SU-DHL-6 (cell line): ENCODE results near the gene ARHGEF28.

ENCODE experiments used
- H2AFZ ChIP-seq: fragments of 200-600 bp; sonication (generic); 2 replicates; pipeline ENCODE4 v1.6.1; 2014; ENCODE audit warnings: low read depth, mild to moderate bottlenecking, moderate library complexity, mixed read lengths, antibody characterized with exemption, low read length; ENCODE audit not compliant: severe bottlenecking
- H3F3A ChIP-seq: fragments of 200-600 bp; shearing (Covaris generic); 2 replicates; pipeline ENCODE4 v1.6.0; 2016; ENCODE audit warnings: antibody characterized with exemption, mild to moderate bottlenecking; ENCODE audit not compliant: insufficient read depth
- H3K27ac ChIP-seq: fragments of 200-600 bp; sonication (generic); 2 replicates; pipeline ENCODE4 v1.5.1; 2016; ENCODE audit warnings: low read depth, mild to moderate bottlenecking, low read length, moderate library complexity, mixed read lengths
- H3K27me3 ChIP-seq: fragments of 200-600 bp; sonication (generic), shearing (Covaris generic); 2 replicates; pipeline ENCODE4 v1.6.0; 2014; ENCODE audit warnings: mild to moderate bottlenecking, low read length
- H3K36me3 ChIP-seq: fragments of 200-600 bp; sonication (generic); 2 replicates; pipeline ENCODE4 v1.6.1; 2014; ENCODE audit warnings: mild to moderate bottlenecking, low read length, mixed read lengths
- H3K4me2 ChIP-seq: fragments of 300-600, 200-600 bp; shearing (Covaris generic), sonication (generic); 2 replicates; pipeline ENCODE4 v1.6.0; 2014; ENCODE audit warnings: low read length, low read depth, mild to moderate bottlenecking; ENCODE audit not compliant: poor library complexity, severe bottlenecking
- H3K4me3 ChIP-seq: fragments of 200-600 bp; sonication (generic); 2 replicates; pipeline ENCODE4 v1.5.1; 2014; ENCODE audit warnings: antibody characterized with exemption, low read length, mild to moderate bottlenecking, mixed read lengths; ENCODE audit not compliant: insufficient read depth, poor library complexity, severe bottlenecking
- H3K79me2 ChIP-seq: fragments of 200-600 bp; sonication (generic); 2 replicates; pipeline ENCODE4 v1.6.1; 2014; ENCODE audit warnings: mild to moderate bottlenecking, low read length, moderate library complexity; ENCODE audit not compliant: insufficient read depth
- H3K9ac ChIP-seq: fragments of 200-600 bp; sonication (generic); 2 replicates; pipeline ENCODE4 v1.7.0; 2014; ENCODE audit warnings: mild to moderate bottlenecking, low read length
- H3K9me2 ChIP-seq: fragments of 200-600 bp; sonication (generic); replicated peaks from 2 replicates; pipeline ENCODE4 v1.6.1; 2014; ENCODE audit warnings: low read length; ENCODE audit not compliant: insufficient read depth
- H3K9me3 ChIP-seq: fragments of 200-600 bp; sonication (generic); 2 replicates; pipeline ENCODE4 v1.6.1; 2014; ENCODE audit warnings: low read length, mixed read lengths; ENCODE audit not compliant: insufficient read depth
- H4K20me1 ChIP-seq: fragments of 200-600 bp; sonication (generic); 2 replicates; pipeline ENCODE4 v1.6.1; 2014; ENCODE audit warnings: low read depth, mild to moderate bottlenecking, antibody characterized with exemption, low read length, moderate library complexity, mixed read lengths
- EZH2phosphoT487 ChIP-seq: fragments of 200-600 bp; sonication (generic), shearing (Covaris generic); conservative IDR thresholded peaks from 2 replicates; pipeline ENCODE4 v1.6.1; 2018; ENCODE audit warnings: mild to moderate bottlenecking, antibody characterized with exemption, low read length, moderate library complexity, mixed read lengths
- TF ChIP-seq, protein P1 (sequence below): fragments of 200-600 bp; sonication (generic); IDR thresholded peaks from one replicate; pipeline ENCODE4 v1.5.1; 2017; ENCODE audit warnings: antibody characterized with exemption, mild to moderate bottlenecking, low read length, moderate library complexity; ENCODE audit not compliant: insufficient read depth, poor library complexity, severe bottlenecking

ARHGEF28 gene

DNA sequence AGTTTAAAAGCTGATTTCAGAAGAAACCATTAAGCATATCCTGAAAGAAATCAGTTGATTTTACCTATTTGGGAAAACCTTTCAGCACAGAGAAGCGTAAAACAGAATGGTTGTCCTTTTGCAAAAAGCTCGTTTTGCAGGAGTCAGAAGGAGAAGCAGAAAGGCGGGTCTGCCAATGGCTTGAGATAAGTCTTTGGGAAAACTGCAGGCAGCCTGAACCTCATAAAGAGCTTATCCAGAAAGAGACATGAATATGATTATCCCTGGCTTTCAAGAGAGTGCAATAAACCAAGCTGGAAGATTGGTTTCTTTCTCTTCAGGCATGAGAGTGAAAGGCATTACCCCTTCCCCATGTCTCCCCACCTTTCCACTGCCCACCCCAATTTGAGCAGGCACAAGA lies 353.3 kb downstream of the ARHGEF28 start:
- H3K9me2 ChIP-seq = no peaks in the 10 kb centered on the region
- no peaks in the 10 kb centered on the region for H3K27me3 ChIP-seq
- H3F3A ChIP-seq = no peaks in the 10 kb centered on the region
- H3K4me2 ChIP-seq = no peak overlapping the region
- TF ChIP-seq, protein P1, sequence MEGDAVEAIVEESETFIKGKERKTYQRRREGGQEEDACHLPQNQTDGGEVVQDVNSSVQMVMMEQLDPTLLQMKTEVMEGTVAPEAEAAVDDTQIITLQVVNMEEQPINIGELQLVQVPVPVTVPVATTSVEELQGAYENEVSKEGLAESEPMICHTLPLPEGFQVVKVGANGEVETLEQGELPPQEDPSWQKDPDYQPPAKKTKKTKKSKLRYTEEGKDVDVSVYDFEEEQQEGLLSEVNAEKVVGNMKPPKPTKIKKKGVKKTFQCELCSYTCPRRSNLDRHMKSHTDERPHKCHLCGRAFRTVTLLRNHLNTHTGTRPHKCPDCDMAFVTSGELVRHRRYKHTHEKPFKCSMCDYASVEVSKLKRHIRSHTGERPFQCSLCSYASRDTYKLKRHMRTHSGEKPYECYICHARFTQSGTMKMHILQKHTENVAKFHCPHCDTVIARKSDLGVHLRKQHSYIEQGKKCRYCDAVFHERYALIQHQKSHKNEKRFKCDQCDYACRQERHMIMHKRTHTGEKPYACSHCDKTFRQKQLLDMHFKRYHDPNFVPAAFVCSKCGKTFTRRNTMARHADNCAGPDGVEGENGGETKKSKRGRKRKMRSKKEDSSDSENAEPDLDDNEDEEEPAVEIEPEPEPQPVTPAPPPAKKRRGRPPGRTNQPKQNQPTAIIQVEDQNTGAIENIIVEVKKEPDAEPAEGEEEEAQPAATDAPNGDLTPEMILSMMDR = no peak
- no peak for TF ChIP-seq EZH2phosphoT487
- H3K4me3 ChIP-seq = no peak overlapping the region
- H3K9me3 ChIP-seq = no peaks in the 10 kb centered on the region
- no peaks in the 10 kb centered on the region for H4K20me1 ChIP-seq
- no peak overlapping the region for H3K9ac ChIP-seq
- H3K79me2 ChIP-seq = no peaks in the 10 kb centered on the region
- no peak overlapping the region for H2AFZ ChIP-seq
- H3K27ac ChIP-seq = no peak overlapping the region
- H3K36me3 ChIP-seq = no peaks in the 10 kb centered on the region

DNA sequence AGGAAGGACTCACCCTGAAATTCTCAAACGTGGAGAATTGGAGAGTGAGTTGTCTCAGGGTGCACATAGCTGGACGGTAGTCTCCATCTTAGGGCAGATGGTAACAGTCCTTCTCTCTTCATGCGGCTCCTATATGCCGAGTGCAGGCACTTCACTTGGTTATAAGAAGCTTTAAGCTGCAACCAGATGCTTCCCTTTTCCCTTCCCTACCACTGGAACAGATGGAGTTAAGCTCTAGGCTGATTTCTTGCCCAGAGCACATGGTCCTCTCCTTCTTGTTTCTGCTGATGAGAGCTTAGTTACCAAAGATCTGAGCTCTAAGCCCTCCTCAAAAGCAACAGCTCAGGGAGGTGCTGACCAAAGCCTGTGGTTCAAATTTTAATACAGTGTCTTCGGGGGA lies 355.7 kb downstream of the ARHGEF28 start:
- H3K27me3 ChIP-seq = no peaks in the 10 kb centered on the region
- H3K36me3 ChIP-seq = no peaks in the 10 kb centered on the region
- H3K79me2 ChIP-seq = no peaks in the 10 kb centered on the region
- no peak overlapping the region for H3K4me3 ChIP-seq
- no peaks in the 10 kb centered on the region for H3K9me3 ChIP-seq
- no peak overlapping the region for H3K9ac ChIP-seq
- TF ChIP-seq EZH2phosphoT487 = no peak
- TF ChIP-seq, protein P1 = no peak
- H4K20me1 ChIP-seq = no peaks in the 10 kb centered on the region
- H3K9me2 ChIP-seq = no peaks in the 10 kb centered on the region
- no peak overlapping the region for H3K4me2 ChIP-seq
- H3F3A ChIP-seq = no peaks in the 10 kb centered on the region
- no peak overlapping the region for H2AFZ ChIP-seq
- H3K27ac ChIP-seq = no peak overlapping the region

DNA sequence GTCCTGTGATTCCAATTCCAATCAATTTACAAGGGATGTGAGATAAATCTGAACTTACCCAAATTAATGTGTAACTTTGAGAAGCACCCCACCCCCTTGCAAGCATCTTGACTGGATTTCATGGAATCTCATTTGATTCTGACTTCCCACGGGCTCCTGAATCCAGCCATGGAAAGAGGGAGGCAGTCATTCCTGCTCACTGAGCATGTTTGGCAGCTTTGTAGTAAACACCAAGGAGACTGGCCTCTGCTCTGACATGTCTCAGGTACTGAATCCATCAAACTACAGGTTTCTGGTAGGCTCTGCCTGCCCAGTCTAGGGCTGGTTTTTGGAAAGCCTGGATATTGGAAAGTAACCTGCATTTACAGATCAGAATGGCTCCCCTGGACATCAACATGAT lies 357.6 kb downstream of the ARHGEF28 start:
- no peaks in the 10 kb centered on the region for H3K9me2 ChIP-seq
- H3K4me3 ChIP-seq = no peak overlapping the region
- H4K20me1 ChIP-seq = no peaks in the 10 kb centered on the region
- H3K36me3 ChIP-seq = no peaks in the 10 kb centered on the region
- H3F3A ChIP-seq = no peaks in the 10 kb centered on the region
- no peak overlapping the region for H3K4me2 ChIP-seq
- no peaks in the 10 kb centered on the region for H3K9me3 ChIP-seq
- no peaks in the 10 kb centered on the region for H3K27me3 ChIP-seq
- H3K27ac ChIP-seq = no peak overlapping the region
- H3K79me2 ChIP-seq = no peaks in the 10 kb centered on the region
- H2AFZ ChIP-seq = no peak overlapping the region
- no peak overlapping the region for H3K9ac ChIP-seq
- no peak for TF ChIP-seq EZH2phosphoT487
- TF ChIP-seq, protein P1 = no peak

DNA sequence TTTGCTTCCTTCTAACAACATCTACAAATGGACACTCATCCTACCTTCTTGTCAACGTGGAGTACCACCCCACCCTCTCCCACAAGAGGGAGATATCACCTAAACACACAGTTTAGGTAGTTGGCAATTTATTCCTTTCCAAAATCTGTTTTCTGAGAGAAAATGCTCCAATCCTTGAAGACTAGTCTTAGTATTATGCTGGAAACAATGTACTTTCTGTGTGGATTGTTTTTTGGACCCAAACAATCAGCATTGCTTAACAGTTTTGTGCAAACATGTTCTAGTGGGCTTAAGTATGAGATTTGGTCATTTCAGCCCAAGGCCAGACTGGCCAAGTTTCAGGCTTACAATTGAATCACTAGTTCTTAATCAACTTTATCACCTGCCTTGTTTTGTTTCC lies 359.1 kb downstream of the ARHGEF28 start:
- H3K4me2 ChIP-seq = no peak overlapping the region
- no peaks in the 10 kb centered on the region for H3K36me3 ChIP-seq
- H3K9me3 ChIP-seq = no peaks in the 10 kb centered on the region
- H4K20me1 ChIP-seq = no peaks in the 10 kb centered on the region
- H3K4me3 ChIP-seq = no peak overlapping the region
- H3K9me2 ChIP-seq = no peaks in the 10 kb centered on the region
- no peaks in the 10 kb centered on the region for H3F3A ChIP-seq
- TF ChIP-seq, protein P1 = no peak
- no peak for TF ChIP-seq EZH2phosphoT487
- H3K79me2 ChIP-seq = no peaks in the 10 kb centered on the region
- no peak overlapping the region for H3K9ac ChIP-seq
- H3K27ac ChIP-seq = no peak overlapping the region
- no peaks in the 10 kb centered on the region for H3K27me3 ChIP-seq
- no peak overlapping the region for H2AFZ ChIP-seq
